Ishikawa (cell line): ENCODE results near the gene FGFBP1.

Source experiments
- EGR1 ChIP-seq: IDR thresholded peaks from 2 replicates; pipeline ENCODE4 v1.6.1; 2012
- FOXM1 ChIP-seq: IDR thresholded peaks from 2 replicates; pipeline ENCODE4 v1.6.1; 2012; ENCODE audit warnings: low read depth, borderline replicate concordance
- MAX ChIP-seq: IDR thresholded peaks from 2 replicates; pipeline ENCODE4 v1.6.1; 2012
- NFIC ChIP-seq: IDR thresholded peaks from 2 replicates; pipeline ENCODE4 v1.6.1; 2012
- REST ChIP-seq: IDR thresholded peaks from 2 replicates; pipeline ENCODE4 v1.6.1; 2012; ENCODE audit warnings: low read depth, mild to moderate bottlenecking
- TAF1 ChIP-seq: IDR thresholded peaks from 2 replicates; pipeline ENCODE4 v1.6.1; 2012; ENCODE audit warnings: low read depth, mild to moderate bottlenecking
- TCF12 ChIP-seq: IDR thresholded peaks from 2 replicates; pipeline ENCODE4 v1.6.1; 2012; ENCODE audit warnings: low read depth
- YY1 ChIP-seq: IDR thresholded peaks from 2 replicates; pipeline ENCODE4 v1.6.1; 2012; ENCODE audit warnings: low read depth

DNA sequence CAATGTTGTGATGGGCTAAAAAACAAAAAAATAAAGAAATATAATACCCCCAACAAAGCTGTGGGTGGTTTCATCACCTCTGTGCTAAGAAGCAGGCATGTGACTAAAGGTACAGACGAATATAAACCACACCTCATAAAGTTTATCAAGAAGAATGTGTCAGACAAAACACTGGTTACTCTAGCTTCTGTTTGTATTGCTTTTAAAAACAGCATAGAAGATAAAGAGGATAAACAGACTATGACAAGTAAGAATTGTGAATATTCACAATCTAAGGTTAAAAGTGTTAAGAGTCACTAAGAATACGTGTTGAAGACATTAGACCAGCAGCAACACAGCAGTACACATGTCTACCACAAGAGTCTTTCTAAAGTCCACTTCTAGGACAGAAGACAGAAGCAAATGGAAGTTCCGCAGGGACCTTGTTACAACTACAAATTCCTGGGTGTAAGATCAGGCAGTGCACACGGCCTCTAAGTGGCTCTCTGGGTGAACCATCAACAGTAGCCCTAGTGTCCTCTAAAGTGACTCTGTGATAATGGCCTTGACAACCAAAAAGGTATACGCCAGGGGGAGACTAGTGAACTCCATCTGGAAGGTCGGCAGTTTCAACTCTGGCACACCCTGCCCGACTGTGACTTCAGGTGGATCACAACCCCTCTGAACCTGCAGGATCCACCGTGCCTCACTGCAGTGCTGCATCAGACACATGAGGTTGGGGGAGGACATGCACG is 32.7 kb upstream of the FGFBP1 start:
- TF ChIP-seq MAX (no peak), YY1 (no peak), TCF12 (no peak), NFIC (no peak), FOXM1 (no peak), EGR1 (no peak), TAF1 (no peak), REST (no peak)
